AG10803 (cell line): ENCODE data around the gene QRFP.

Source experiments
- DNase-seq: peaks from one replicate; pipeline ENCODE4 v3.0.0; 2010; ENCODE audit warnings: low read depth
- H3K4me3 ChIP-seq: 2 replicates; pipeline ENCODE4 v1.5.1; 2011; ENCODE audit warnings: mild to moderate bottlenecking, low read length, control low read depth
- CTCF ChIP-seq: conservative IDR thresholded peaks from 2 replicates; pipeline ENCODE4 v1.5.1; 2011; ENCODE audit warnings: mild to moderate bottlenecking, low read length, control low read depth, inconsistent platforms

The QRFP gene

GRCh38 chr9:130927338-130927737 is 30.7 kb upstream of the QRFP start:
- TF ChIP-seq CTCF, result no peak
- DNase-seq, result no peak
- H3K4me3 ChIP-seq, result no peak overlapping the region

GRCh38 chr9:130925050-130925678 is 28.6 kb upstream of the QRFP start:
- no peak for DNase-seq
- no peak for TF ChIP-seq CTCF
- H3K4me3 ChIP-seq, result no peak overlapping the region

GRCh38 chr9:130924448-130924788 is 27.8 kb upstream of the QRFP start:
- DNase-seq, result no peak
- no peak overlapping the region for H3K4me3 ChIP-seq
- TF ChIP-seq CTCF, result no peak

- TF ChIP-seq CTCF, result no peak
- DNase-seq, result no peak
These were observed 27.2 kb upstream of the QRFP start for GRCh38 chr9:130923611-130924447.

GRCh38 chr9:130922893-130923610 is 26.4 kb upstream of the QRFP start:
- DNase-seq, result no peak
- no peak overlapping the region for H3K4me3 ChIP-seq
- TF ChIP-seq CTCF, result no peak

More at GRCh38 chr9:130923611-130924447, 27.2 kb upstream of the QRFP start:
- H3K4me3 ChIP-seq, result no peak overlapping the region

- no peak for DNase-seq
- TF ChIP-seq CTCF, result no peak
- H3K4me3 ChIP-seq, result no peak overlapping the region
These were observed 25.6 kb upstream of the QRFP start for GRCh38 chr9:130921989-130922892.
